DND-41 (cell line): Measurements from ENCODE around the gene ZBTB45.

Experiments
- ATAC-seq: fragments of 200-7000 bp; cut with Tn5 transposase; 3 replicates; pipeline ENCODE4 v1.9.1; 2021; ENCODE audit warnings: low read depth; ENCODE audit not compliant: insufficient read depth
- DNase-seq: peaks from one replicate; pipeline ENCODE4 v3.0.0-alpha.2; 2020
- H2AFZ ChIP-seq: 2 replicates; pipeline ENCODE4 v1.6.0; 2012; ENCODE audit warnings: low read depth, low read length
- H3K27ac ChIP-seq: 2 replicates; pipeline ENCODE4 v1.5.1; 2012; ENCODE audit warnings: low read length, inconsistent platforms
- H3K27me3 ChIP-seq: fragments of 200-600 bp; sonication (generic); 2 replicates; pipeline ENCODE4 v1.6.0; 2012; ENCODE audit warnings: low read length, mild to moderate bottlenecking, inconsistent platforms; ENCODE audit not compliant: insufficient read depth, poor library complexity
- H3K36me3 ChIP-seq: 2 replicates; pipeline ENCODE4 v1.5.1; 2012; ENCODE audit warnings: low read length, inconsistent platforms; ENCODE audit not compliant: insufficient read depth
- H3K4me1 ChIP-seq: 2 replicates; pipeline ENCODE4 v1.5.1; 2012; ENCODE audit warnings: mild to moderate bottlenecking, low read length; ENCODE audit not compliant: insufficient read depth
- H3K4me2 ChIP-seq: 2 replicates; pipeline ENCODE4 v1.6.0; 2012; ENCODE audit warnings: mild to moderate bottlenecking, moderate library complexity, low read length, inconsistent platforms; ENCODE audit not compliant: insufficient read depth
- H3K4me3 ChIP-seq, 2 experiments: fragments of 200-600 bp in 1 of 2; shearing (Covaris generic) in 1 of 2; 2 replicates each; pipeline ENCODE4 v1.5.1; 2012 to 2016; ENCODE audit warnings: inconsistent platforms in 2 of 2, low read length in 2 of 2, mild to moderate bottlenecking in 2 of 2, low read depth in 1 of 2, moderate library complexity in 1 of 2
- H3K79me2 ChIP-seq: 2 replicates; pipeline ENCODE4 v1.6.0; 2012; ENCODE audit warnings: low read length, inconsistent platforms; ENCODE audit not compliant: insufficient read depth
- H3K9ac ChIP-seq: 2 replicates; pipeline ENCODE4 v1.6.0; 2012; ENCODE audit warnings: low read depth, mild to moderate bottlenecking, inconsistent platforms, low read length, moderate library complexity
- H3K9me3 ChIP-seq: 2 replicates; pipeline ENCODE4 v1.5.1; 2012; ENCODE audit warnings: low read length, moderate library complexity, mild to moderate bottlenecking, inconsistent platforms; ENCODE audit not compliant: insufficient read depth, severe bottlenecking
- H4K20me1 ChIP-seq: 2 replicates; pipeline ENCODE4 v1.6.0; 2012; ENCODE audit warnings: low read length; ENCODE audit not compliant: insufficient read depth
- EZH2 ChIP-seq: IDR thresholded peaks from 3 replicates; pipeline ENCODE4 v1.6.1; 2012; ENCODE audit warnings: borderline replicate concordance, low read depth, mild to moderate bottlenecking, moderate library complexity, low read length, inconsistent platforms; ENCODE audit not compliant: severe bottlenecking
- TF ChIP-seq, protein P1 (sequence below): IDR thresholded peaks from 2 replicates; pipeline ENCODE4 v1.5.1; 2012; ENCODE audit warnings: borderline replicate concordance, low read length, moderate library complexity, mild to moderate bottlenecking; ENCODE audit not compliant: poor library complexity, severe bottlenecking; ENCODE audit errors: extremely low read depth

The ZBTB45 gene

DNA sequence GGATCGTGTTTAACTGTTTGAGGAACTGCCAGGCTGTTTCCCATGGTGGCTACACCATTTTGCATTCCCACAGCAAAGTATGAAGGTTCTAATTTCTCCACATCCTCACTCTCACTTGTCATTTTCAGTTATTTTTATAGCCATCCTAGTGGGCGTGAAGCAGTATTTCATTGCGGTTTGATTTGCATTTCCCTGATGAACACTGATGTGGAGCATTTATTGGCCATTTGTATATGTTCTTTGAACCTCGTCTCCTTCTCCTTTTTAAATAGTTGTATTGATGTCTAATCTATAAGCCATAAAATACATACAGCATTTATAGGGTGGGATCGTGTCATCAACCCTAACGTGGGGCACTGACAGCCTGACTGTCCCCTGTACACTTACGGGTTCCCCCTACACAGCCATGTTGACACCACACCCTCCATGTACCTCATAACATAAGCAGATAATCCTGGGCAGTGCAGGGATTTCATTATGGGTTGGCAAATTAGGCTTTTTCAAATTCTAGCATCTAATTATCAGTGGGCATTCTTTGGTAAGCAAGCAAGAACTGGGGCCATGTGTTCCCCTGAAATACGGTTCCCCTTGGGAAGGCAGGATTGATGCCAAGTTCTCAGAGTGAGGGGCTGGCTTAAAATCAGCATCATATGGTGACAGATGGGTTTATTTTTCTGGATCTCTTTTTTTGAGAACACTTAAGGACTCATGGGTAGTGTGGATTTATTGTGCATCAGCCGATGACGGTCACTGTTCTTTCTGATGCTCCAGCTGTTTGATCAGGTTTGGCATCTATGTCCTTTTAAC is 11.6 kb upstream of the ZBTB45 start:
- Histone ChIP-seq H4K20me1 (no peaks in the 10 kb centered on the region), H3K4me2 (no peak overlapping the region), H2AFZ (no peak overlapping the region), H3K4me1 (no peaks in the 10 kb centered on the region), H3K36me3 (no peaks in the 10 kb centered on the region), H3K4me3 (no peak overlapping the region), H3K9me3 (no peaks in the 10 kb centered on the region), H3K27ac (no peak overlapping the region), H3K27me3 (no peaks in the 10 kb centered on the region), H3K9ac (no peak overlapping the region), H3K79me2 (no peaks in the 10 kb centered on the region)
- ATAC-seq (no peak), DNase-seq (no peak)
- TF ChIP-seq EZH2, result no peak

DNA sequence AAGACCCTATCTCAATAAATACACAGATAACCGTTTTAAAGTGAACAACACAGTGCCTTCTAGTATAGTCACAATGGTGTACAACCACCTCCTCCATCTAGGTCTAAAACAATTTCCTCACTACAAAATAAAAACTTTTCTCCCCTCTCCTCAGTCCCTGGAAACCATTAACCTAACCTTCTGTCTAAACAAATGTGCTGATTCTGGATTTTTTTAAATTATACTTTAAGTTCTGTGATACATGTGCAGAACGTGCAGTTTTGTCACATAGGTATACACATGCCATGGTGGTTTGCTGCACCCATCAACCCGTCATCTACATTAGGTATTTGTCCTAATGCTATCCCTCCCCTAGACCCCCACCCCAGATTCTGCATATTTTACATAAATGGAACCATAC is 9.8 kb upstream of the ZBTB45 start:
- no peaks in the 10 kb centered on the region for H3K27me3 ChIP-seq
- no peak for TF ChIP-seq EZH2
- TF ChIP-seq, protein P1, sequence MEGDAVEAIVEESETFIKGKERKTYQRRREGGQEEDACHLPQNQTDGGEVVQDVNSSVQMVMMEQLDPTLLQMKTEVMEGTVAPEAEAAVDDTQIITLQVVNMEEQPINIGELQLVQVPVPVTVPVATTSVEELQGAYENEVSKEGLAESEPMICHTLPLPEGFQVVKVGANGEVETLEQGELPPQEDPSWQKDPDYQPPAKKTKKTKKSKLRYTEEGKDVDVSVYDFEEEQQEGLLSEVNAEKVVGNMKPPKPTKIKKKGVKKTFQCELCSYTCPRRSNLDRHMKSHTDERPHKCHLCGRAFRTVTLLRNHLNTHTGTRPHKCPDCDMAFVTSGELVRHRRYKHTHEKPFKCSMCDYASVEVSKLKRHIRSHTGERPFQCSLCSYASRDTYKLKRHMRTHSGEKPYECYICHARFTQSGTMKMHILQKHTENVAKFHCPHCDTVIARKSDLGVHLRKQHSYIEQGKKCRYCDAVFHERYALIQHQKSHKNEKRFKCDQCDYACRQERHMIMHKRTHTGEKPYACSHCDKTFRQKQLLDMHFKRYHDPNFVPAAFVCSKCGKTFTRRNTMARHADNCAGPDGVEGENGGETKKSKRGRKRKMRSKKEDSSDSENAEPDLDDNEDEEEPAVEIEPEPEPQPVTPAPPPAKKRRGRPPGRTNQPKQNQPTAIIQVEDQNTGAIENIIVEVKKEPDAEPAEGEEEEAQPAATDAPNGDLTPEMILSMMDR, result no peak
- no peaks in the 10 kb centered on the region for H3K79me2 ChIP-seq
- H3K27ac ChIP-seq, result no peak overlapping the region
- H3K4me3 ChIP-seq, result no peak overlapping the region
- no peak for DNase-seq
- ATAC-seq, result no peak
- H2AFZ ChIP-seq, result no peak overlapping the region
- no peaks in the 10 kb centered on the region for H3K36me3 ChIP-seq
- no peak overlapping the region for H3K9ac ChIP-seq
- H3K9me3 ChIP-seq, result no peaks in the 10 kb centered on the region
- no peaks in the 10 kb centered on the region for H3K4me1 ChIP-seq
- H3K4me2 ChIP-seq, result no peak overlapping the region
- no peaks in the 10 kb centered on the region for H4K20me1 ChIP-seq

DNA sequence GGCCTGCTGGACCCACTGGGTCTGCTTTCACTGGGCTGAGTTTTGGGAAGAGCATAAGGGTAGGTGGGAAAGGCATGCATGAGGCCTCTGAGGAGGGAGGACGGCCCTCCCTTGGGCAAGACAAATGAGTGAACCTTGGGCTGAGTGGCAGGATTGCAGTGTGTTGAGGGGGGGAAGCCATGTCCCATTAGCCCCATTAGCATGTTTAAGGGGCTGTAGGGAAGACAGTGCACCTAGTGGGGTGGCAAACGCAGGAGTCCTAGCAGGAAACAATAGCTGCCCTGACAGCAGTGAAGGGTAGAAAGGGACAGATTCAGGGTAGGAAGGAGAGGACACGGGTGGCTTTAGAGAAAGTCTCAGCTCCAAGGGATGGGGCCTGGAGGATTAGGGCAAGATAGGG is 3.1 kb upstream of the ZBTB45 start:
- peaks cover under 1% of the 10 kb centered on the region; the same call in 1 of the 2 replicates for H3K36me3 ChIP-seq
- H2AFZ ChIP-seq, result no peak overlapping the region
- no peak overlapping the region for H3K4me2 ChIP-seq
- no peak overlapping the region for H3K27ac ChIP-seq
- H4K20me1 ChIP-seq, result peaks cover 10% of the 10 kb centered on the region
- H3K9ac ChIP-seq, result no peak overlapping the region
- DNase-seq, result no peak
- no peak overlapping the region for H3K4me3 ChIP-seq
- H3K27me3 ChIP-seq, result no peaks in the 10 kb centered on the region
- no peak for ATAC-seq
- H3K4me1 ChIP-seq, result peaks cover 21% of the 10 kb centered on the region
- H3K79me2 ChIP-seq, result peaks cover 24% of the 10 kb centered on the region
- H3K9me3 ChIP-seq, result no peaks in the 10 kb centered on the region
- no peak for TF ChIP-seq EZH2
- TF ChIP-seq, protein P1, result no peak

DNA sequence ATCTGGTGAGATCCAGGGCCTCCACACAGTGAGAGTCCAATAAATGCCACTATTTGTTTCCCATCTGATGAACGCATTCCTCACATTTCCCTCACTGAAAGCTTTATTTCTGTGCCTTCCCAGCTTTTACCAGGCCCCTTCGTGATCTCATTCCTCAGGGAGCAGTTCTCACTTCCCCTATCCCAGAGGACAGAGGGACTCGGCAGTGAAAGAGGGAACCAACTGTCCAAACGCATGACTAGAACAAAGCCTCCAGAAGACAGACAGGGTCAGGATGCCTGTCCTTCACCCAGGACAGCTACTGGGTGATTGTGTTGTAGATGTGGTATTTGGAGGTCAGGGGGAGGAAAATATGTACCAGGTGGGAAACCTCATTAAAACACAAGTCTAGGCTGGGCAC is 2.0 kb upstream of the ZBTB45 start:
- Histone ChIP-seq H3K9ac (no peak overlapping the region), H3K9me3 (no peaks in the 10 kb centered on the region), H3K27ac (no peak overlapping the region), H3K4me2 (no peak overlapping the region), H3K27me3 (no peaks in the 10 kb centered on the region), H3K4me3 (no peak overlapping the region), H3K79me2 (peaks cover 35% of the 10 kb centered on the region), H4K20me1 (peaks cover 15% of the 10 kb centered on the region), H3K4me1 (peaks cover 31% of the 10 kb centered on the region), H3K36me3 (peaks cover 11% of the 10 kb centered on the region), H2AFZ (no peak overlapping the region)
- DNase-seq (no peak), ATAC-seq (no peak)
- TF ChIP-seq, protein P1, result no peak
- no peak for TF ChIP-seq EZH2
